Activated CD4-positive, CD25-positive, alpha-beta regulatory T cell treated with anti-CD3 and anti-CD28 coated beads, Interleukin-2, amount 50 U/mL, for 72 hours (primary cell): ENCODE results near the gene OAS2.

Experiments
- DNase-seq: peaks from one replicate; pipeline ENCODE4 v3.0.0; 2021

OAS2 gene

DNA sequence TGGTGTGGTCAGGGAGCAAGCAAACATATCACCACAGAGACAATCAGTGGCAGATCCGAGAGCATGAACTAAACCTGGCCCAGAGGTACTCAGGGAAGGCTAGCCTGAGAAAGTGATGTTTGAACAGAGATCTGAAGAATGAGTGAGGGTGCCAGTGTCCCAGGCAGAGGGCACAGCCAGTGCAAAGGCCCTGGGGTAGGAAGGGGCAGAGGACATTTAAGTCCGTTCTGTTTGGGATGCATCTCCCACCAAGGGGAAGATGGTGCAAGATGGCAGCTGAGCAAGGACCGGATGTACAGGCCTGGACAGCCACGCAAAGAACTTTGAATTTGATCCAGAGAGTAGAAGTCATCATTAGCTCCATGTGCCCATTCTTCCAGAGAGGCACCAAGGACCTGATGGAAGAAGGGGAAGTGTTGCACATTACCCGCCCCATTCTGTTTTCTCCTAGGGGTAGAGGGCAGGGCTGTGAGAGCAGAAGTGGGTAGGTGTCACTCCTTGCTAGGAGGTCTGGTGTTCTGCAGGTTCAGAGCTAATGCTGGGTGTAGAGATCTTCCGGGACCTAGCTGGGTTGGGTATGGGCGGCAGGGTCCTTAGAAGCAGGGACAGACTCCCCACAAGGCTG lies 82.1 kb downstream of the OAS2 start:
- no peak for DNase-seq

GRCh38 chr12:113061061-113061694 lies 82.9 kb downstream of the OAS2 start:
- no peak for DNase-seq
